Measurements from ENCODE around the gene TCF19. TPM values are rescaled to one million over a fixed set of nuclear protein-coding genes. Genes with fewer than 3 reads are reported as not detected.
A peak's percentile ranks its signal among the peaks of the same experiment; 100 is the strongest.

Gene TCF19
- total RNA-seq, 1 experiment from 2014 or later = 61.4 TPM

DNA sequence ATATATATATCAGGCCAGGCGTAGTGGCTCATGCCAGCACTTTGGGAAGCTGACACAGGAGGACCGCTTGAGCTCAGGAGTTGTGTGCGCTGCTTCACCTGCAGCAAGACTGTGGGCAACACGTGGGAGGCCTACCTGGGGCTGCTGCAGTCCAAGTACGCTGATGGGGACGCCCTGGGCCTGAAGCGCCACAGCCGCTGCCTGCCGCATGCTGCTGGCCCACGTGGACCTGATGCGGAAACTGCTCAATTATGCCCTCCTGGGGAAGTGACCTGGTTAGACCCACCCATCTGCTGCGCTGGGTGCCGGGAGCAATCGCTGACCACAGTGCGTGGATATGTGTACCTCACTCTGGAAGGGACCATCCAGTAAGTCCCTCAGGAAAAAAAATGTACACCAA is 17.7 kb upstream of the TCF19 start:
- H3K36me3 ChIP-seq = peaks cover 28% of the 10 kb centered on the region
- H3K4me1 ChIP-seq (replicated peaks) = peaks cover 18% of the 10 kb centered on the region
- no peak overlapping the region for H3K4me3 ChIP-seq
- H3K9me3 ChIP-seq (replicated peaks) = no peaks in the 10 kb centered on the region
- DNase-seq (ENCODE audit: low read depth in 1 of 2, low spot score in 2 of 2) = no peak
- no peak overlapping the region for H3K27ac ChIP-seq
- no peaks in the 10 kb centered on the region for H3K27me3 ChIP-seq (replicated peaks)

DNA sequence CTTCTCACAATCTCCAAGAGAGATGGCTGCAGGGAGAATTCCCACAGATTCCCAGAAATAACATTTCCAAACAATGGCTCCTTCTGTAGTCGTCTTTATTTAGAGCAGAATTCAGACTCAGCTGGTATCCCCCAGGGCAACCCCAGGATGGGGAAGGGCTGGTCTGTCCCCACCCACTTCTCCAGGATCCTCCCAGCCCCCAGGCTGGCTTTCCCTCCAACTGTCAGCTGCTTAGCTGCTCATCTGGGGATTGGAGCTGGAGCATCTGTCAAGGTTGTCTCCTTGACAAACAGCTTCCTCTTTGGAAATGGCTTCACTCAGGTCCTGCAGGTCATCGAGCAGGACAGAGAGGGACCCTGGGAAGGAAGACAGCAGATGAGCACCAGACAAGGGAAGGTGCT is 16.0 kb upstream of the TCF19 start:
- no peaks in the 10 kb centered on the region for H3K27me3 ChIP-seq (replicated peaks)
- no peak overlapping the region for H3K27ac ChIP-seq
- peaks cover 34% of the 10 kb centered on the region for H3K36me3 ChIP-seq
- no peaks in the 10 kb centered on the region for H3K9me3 ChIP-seq (replicated peaks)
- DNase-seq (ENCODE audit: low read depth in 1 of 2, low spot score in 2 of 2) = no peak
- H3K4me3 ChIP-seq = no peak overlapping the region
- H3K4me1 ChIP-seq (replicated peaks) = peaks cover 18% of the 10 kb centered on the region

DNA sequence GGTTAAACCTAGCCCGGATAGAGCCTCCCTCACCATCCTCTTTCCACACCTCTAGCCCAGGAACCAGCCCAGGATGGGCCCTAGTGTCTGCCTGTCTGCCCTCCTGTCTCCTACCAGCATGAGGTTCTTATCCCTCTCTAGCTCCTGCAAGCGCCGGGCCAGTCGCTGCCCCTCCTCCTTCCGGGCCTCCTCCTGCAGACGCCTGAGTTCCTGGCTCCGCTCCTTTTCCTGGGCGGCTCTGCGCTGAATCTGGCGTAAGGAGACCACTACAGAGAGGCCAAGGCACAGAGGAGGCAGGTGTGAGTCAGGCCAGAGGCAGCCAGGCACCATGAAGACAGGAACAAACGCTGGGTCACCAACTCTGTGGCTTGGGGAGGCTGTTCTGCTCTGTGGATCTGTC is 15.2 kb upstream of the TCF19 start:
- Histone ChIP-seq H3K9me3 (replicated peaks) (no peaks in the 10 kb centered on the region), H3K27ac (no peak overlapping the region), H3K27me3 (replicated peaks) (no peaks in the 10 kb centered on the region), H3K4me3 (no peak overlapping the region), H3K4me1 (replicated peaks) (peaks cover 14% of the 10 kb centered on the region), H3K36me3 (peaks cover 37% of the 10 kb centered on the region)
- no peak for DNase-seq (ENCODE audit: low read depth in 1 of 2, low spot score in 2 of 2)

DNA sequence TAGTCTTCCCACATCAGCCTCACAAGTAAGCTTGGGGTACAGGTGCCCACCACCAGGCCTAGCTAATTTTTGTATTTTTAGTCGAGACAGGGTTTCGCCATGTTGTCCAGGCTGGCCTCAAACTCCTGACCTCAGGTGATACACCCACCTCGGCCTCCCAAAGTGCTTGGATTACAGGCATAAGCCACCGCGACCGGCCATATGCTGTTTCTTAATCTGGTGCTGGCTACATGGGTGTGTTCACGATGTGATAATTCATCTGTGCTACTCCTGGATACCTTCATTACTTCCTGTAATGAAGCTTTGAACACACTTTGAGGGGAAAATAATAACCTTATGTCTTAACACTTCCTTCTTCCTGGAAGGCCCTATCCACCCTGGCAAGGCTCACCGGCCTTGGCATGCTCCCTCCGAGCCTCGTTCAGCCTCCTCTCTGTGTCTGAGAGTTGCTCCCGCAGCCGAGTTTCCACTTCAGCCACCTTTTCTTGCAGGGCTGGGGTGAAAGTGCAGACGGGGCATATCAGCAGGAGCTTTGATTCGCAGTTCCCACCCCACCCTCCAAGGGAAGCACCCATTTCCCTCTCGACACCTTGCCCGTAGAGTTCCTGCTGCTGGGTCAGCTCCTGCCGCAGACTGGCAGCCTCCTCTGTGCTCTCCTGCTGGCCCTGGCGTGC is 14.0 kb upstream of the TCF19 start:
- Histone ChIP-seq H3K36me3 (peaks cover 37% of the 10 kb centered on the region), H3K27ac (no peak overlapping the region), H3K4me1 (replicated peaks) (peaks cover 9% of the 10 kb centered on the region), H3K4me3 (no peak overlapping the region), H3K9me3 (replicated peaks) (no peaks in the 10 kb centered on the region), H3K27me3 (replicated peaks) (no peaks in the 10 kb centered on the region)
- DNase-seq (ENCODE audit: low read depth in 1 of 2, low spot score in 2 of 2) = no peak

DNA sequence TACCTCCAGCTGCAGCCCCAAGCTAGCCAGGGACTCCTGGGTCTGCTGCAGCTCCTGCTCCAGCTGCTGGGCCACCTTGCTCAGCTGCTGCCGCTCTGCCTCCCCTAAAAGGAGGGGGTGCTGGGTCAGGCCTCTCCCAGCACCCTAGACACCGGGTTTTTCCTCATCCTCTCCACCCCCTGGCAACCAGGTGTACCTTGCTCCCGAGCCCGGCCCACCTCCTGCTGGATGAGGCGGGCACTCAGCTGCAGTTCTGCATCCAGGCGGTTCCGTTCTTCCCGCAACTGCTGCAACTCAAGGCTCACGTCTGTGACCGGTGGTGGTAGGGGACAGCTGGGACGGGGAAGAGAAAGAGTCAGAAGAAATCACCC is 13.4 kb upstream of the TCF19 start:
- Histone ChIP-seq H3K4me1 (replicated peaks) (0 out of 2 replicates have a peak, but pooled peaks cover 4% of the 10 kb centered on the region), H3K27ac (no peak overlapping the region), H3K9me3 (replicated peaks) (no peaks in the 10 kb centered on the region), H3K4me3 (no peak overlapping the region), H3K36me3 (peaks cover 42% of the 10 kb centered on the region), H3K27me3 (replicated peaks) (no peaks in the 10 kb centered on the region)
- DNase-seq (ENCODE audit: low read depth in 1 of 2, low spot score in 2 of 2) = no peak

DNA sequence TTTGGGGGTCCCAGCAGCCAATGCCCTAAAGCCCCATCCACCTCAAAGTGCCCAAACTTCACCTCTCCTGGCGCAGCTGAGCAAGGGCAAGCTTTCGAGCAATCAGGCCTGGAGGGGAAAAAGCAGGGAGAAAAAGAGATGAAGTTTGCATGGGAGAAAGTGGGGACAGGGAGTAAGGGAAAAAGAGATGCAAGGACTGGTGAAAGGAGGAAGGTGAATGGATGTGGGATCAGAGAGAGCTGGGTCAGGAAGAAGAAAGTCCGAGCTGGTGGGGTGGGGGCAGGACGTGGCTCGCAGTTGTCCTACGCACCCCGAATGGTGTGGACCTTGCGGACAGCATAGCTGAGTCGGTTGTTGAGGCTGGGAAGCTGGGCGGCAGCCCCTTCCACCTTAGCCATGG is 13.0 kb upstream of the TCF19 start:
- no peaks in the 10 kb centered on the region for H3K9me3 ChIP-seq (replicated peaks)
- DNase-seq (ENCODE audit: low read depth in 1 of 2, low spot score in 2 of 2) = no peak
- no peak overlapping the region for H3K27ac ChIP-seq
- H3K4me1 ChIP-seq (replicated peaks) = 0 out of 2 replicates have a peak, but pooled peaks cover 4% of the 10 kb centered on the region
- no peaks in the 10 kb centered on the region for H3K27me3 ChIP-seq (replicated peaks)
- peaks cover 47% of the 10 kb centered on the region for H3K36me3 ChIP-seq
- H3K4me3 ChIP-seq = no peak overlapping the region

DNA sequence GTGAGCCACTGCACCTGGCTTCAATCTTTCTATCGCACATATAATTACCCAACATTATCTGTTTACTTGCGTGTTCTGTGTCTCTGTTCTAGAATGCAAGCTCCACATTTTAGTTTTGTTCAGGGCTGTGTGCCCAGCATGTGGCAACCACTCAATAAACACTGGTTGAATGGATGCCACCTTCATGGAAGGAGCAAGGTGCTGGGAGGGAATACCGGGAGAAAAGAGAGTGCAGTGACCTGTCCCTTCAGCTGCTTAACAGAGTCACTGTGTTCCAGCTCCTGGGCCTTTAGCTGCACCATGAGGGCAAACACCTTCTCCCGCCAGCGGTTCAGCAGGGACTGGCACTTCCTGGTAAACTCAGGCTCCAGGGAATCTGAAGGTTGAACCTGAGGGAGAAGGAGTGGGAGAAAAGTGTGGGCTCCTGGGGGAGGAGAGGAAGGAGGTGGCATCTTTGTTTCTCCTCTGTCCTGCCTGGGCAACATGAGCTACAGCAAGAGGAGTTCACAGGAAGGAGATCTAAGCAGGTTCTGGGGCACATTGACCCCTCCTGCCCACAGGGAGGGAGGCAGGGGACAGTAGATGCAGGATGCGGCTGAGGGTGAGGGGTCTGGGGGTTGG is 8.5 kb upstream of the TCF19 start:
- H3K4me1 ChIP-seq (replicated peaks) = no peaks in the 10 kb centered on the region
- no peak overlapping the region for H3K4me3 ChIP-seq
- no peak overlapping the region for H3K27ac ChIP-seq
- H3K27me3 ChIP-seq (replicated peaks) = no peaks in the 10 kb centered on the region
- DNase-seq (ENCODE audit: low read depth in 1 of 2, low spot score in 2 of 2) = no peak
- H3K36me3 ChIP-seq = peaks cover 39% of the 10 kb centered on the region
- H3K9me3 ChIP-seq (replicated peaks) = no peaks in the 10 kb centered on the region

DNA sequence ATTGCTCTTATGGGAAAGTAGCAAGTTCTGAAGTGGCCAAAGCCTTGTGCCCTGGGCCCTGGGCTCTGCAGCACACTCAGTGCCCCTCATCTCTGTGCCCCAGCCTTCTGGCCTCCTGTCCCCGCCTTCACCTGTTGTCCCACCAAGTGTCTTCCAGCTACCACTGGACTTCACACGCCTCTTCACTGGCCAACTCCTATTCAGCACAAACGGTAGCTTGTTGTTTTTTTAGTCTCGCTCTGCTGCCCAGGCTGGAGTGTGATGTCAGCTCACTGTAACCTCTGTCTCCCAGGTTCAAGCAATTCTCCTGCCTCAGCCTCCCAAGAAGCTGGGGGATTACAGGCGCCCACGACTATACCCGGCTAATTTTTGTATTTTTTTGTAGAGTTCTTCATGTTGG is 5.6 kb upstream of the TCF19 start:
- Histone ChIP-seq H3K4me1 (replicated peaks) (peaks cover 6% of the 10 kb centered on the region), H3K4me3 (no peak overlapping the region), H3K9me3 (replicated peaks) (no peaks in the 10 kb centered on the region), H3K36me3 (peaks cover 38% of the 10 kb centered on the region), H3K27me3 (replicated peaks) (no peaks in the 10 kb centered on the region), H3K27ac (no peak overlapping the region)
- DNase-seq (ENCODE audit: low read depth in 1 of 2, low spot score in 2 of 2) = no peak

DNA sequence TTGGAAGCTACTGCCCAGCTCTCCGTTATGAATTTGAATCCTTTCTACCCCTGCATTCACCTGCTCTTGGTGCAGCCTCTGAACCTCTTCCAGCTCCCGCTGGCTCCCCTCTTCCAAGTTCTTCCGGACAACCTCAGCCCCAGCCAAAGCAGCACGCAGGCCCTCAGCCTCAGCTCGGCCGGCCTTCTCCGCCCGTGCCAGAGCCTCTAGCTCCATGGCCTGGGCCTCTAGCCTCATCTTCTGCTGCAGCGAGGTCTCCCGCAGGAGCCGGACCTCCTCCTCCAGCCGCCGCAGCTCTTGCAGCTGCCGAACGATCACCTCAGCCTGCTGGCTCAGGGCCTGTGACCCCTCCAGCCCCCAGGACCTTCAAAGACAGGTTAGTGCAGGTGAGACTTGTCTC is 4.0 kb upstream of the TCF19 start:
- Histone ChIP-seq H3K27ac (no peak overlapping the region), H3K9me3 (replicated peaks) (no peaks in the 10 kb centered on the region), H3K36me3 (peaks cover 40% of the 10 kb centered on the region), H3K27me3 (replicated peaks) (no peaks in the 10 kb centered on the region), H3K4me1 (replicated peaks) (peaks cover 10% of the 10 kb centered on the region), H3K4me3 (no peak overlapping the region)
- DNase-seq (ENCODE audit: low read depth in 1 of 2, low spot score in 2 of 2) = no peak

DNA sequence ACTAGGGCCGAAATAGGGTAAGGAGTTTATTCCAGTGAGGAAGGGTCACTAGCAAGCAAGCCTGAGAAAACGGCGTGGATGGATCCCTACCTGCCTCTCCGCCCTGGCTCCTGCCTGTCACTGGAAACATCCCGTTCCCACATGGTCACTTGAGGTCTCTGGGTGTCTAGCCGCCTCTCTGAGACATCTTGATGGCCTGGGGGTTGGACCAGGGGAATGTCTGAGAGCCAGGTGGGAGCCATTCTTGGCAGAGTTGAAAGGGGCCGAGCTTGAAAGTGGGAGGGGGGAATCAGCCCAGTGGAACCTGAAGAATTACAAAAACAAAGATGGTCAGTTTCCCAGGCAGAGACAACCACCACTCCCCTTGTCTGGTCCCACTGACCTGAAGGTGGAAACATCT is 1.7 kb upstream of the TCF19 start:
- DNase-seq (ENCODE audit: low read depth in 1 of 2, low spot score in 2 of 2) = no peak
- Histone ChIP-seq H3K4me1 (replicated peaks) (peaks cover 17% of the 10 kb centered on the region), H3K27me3 (replicated peaks) (no peaks in the 10 kb centered on the region), H3K27ac (no peak overlapping the region), H3K36me3 (peaks cover 45% of the 10 kb centered on the region), H3K9me3 (replicated peaks) (no peaks in the 10 kb centered on the region), H3K4me3 (no peak overlapping the region)

DNA sequence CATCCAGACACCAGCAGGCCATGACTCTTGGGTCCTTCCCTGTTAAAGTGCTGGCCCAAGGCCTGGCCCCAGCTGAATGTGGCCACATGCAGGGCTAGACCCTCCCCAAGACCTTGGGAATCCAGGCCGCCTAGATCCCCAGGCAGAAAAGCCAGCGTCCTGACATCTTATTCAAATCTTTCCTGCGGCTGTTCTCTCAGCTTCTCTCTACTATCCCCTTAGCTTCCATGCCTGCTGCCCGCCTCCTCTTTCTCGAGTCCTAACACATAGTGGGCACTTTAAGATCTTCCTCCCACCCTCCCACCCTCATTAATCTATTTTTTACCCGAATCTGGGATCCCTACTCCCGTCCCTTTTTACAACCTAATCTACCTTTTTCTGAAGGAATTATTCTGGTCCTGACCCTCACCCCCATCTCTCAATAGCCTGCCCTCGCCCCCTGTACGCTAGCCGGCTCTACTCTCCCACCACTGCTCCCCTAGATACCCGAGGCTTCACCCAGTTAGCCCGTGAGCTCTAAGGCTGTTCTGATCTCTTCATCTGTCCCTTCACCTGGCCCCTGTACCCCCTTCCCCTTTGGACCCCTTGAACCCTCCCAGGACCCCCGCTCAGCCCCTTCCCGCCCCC is 763 bp upstream of the TCF19 start, which contains the start of gene CCHCR1:
TSS of gene CCHCR1 (minus strand) at position 290 of the 627 bp plus-strand sequence. CDS start at position 88, 202 bp downstream.
- Histone ChIP-seq H3K27me3 (replicated peaks) (no peaks in the 10 kb centered on the region), H3K27ac (peak within 1 kb of the TSS; percentile 59), H3K9me3 (replicated peaks) (no peaks in the 10 kb centered on the region), H3K4me1 (replicated peaks) (peaks cover 17% of the 10 kb centered on the region), H3K4me3 (peak within 1 kb of the TSS; percentile 62), H3K36me3 (peaks cover 55% of the 10 kb centered on the region)
- no peak for DNase-seq (ENCODE audit: low read depth in 1 of 2, low spot score in 2 of 2)

DNA sequence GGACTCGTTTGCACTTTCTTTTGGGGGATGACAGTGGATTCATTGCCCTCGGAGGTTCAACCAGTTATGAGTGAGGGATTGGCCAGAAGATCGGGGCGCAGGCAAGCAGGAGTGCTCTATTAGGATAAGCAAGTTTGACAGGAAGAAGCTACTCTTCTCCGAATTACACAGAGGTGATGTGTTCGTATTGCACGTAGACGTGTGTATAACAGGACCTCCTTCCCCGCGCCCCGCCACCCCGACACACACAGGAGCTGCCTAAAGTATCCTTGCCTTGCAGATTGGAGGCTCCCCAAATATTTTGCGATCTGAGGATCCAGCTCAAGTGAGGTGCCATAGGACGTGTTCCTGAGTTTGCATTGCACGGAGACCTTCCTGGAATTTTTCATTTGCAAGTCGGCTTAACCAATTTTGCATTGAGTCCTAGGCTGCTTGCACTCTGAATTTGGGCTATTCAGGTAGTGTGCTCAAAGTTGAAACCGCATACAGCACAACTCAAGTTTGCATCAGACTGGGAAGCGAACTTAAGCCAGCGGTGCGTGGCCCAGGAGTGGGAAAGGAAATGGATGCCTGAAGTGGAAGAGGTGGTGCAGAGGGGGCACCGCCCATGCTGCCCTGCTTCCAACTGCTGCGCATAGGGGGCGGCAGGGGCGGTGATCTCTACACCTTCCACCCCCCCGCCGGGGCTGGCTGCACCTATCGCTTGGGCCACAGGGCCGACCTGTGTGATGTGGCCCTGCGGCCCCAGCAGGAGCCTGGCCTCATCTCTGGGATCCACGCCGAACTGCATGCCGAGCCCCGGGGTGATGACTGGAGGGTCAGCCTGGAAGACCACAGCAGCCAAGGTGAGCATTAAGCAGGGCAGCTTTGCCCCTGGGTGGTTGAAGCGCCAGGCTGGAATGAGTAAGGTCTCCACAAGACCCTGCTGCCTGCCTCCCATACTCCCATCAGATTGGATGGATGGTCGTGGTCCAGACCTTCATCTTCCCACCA is 770 bp downstream of the TCF19 start:
- H3K27me3 ChIP-seq (replicated peaks) = no peaks in the 10 kb centered on the region
- peaks cover 67% of the 10 kb centered on the region for H3K36me3 ChIP-seq
- no peaks in the 10 kb centered on the region for H3K9me3 ChIP-seq (replicated peaks)
- DNase-seq (ENCODE audit: low read depth in 1 of 2, low spot score in 2 of 2) = no peak
- peaks cover 17% of the 10 kb centered on the region for H3K4me1 ChIP-seq (replicated peaks)
- H3K4me3 ChIP-seq = peak overlapping the region; percentile 62
- peak overlapping the region; percentile 23; the same call in 1 of the 2 replicates for H3K27ac ChIP-seq
